ENCODE data around the gene TRIM59. TPM values are rescaled to one million over a fixed set of nuclear protein-coding genes. Genes with fewer than 3 reads are reported as not detected.

TRIM59 gene
- total and polyA plus RNA-seq, 2 experiments from 2014 or later: 11.1 to 15.5 TPM

GRCh38 chr3:160447544-160447943 is 2.0 kb downstream of the TRIM59 start:
- Histone ChIP-seq H3K27me3 (no peaks in the 10 kb centered on the region), H3K4me1 (ENCODE audit: low read depth) (no peaks in the 10 kb centered on the region), H3K36me3 (no peaks in the 10 kb centered on the region), H3K27ac (no peak overlapping the region), H3K4me3 (peak overlapping the region; percentile 50), H3K9me3 (ENCODE audit: low read depth) (no peaks in the 10 kb centered on the region)
- DNase-seq (ENCODE audit: low read depth in 1 of 2, low spot score in 1 of 2): peak in 1 of 2 donors; percentile 20
- TF ChIP-seq, protein P1, sequence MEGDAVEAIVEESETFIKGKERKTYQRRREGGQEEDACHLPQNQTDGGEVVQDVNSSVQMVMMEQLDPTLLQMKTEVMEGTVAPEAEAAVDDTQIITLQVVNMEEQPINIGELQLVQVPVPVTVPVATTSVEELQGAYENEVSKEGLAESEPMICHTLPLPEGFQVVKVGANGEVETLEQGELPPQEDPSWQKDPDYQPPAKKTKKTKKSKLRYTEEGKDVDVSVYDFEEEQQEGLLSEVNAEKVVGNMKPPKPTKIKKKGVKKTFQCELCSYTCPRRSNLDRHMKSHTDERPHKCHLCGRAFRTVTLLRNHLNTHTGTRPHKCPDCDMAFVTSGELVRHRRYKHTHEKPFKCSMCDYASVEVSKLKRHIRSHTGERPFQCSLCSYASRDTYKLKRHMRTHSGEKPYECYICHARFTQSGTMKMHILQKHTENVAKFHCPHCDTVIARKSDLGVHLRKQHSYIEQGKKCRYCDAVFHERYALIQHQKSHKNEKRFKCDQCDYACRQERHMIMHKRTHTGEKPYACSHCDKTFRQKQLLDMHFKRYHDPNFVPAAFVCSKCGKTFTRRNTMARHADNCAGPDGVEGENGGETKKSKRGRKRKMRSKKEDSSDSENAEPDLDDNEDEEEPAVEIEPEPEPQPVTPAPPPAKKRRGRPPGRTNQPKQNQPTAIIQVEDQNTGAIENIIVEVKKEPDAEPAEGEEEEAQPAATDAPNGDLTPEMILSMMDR (IDR thresholded peaks at IDR 0.05; ENCODE audit: low read depth, low read length): no peak

- Histone ChIP-seq H3K27me3 (no peaks in the 10 kb centered on the region), H3K27ac (no peak overlapping the region), H3K4me3 (no peak overlapping the region), H3K36me3 (no peaks in the 10 kb centered on the region), H3K4me1 (ENCODE audit: low read depth) (no peaks in the 10 kb centered on the region), H3K9me3 (ENCODE audit: low read depth) (no peaks in the 10 kb centered on the region)
- TF ChIP-seq, protein P1 (IDR thresholded peaks at IDR 0.05; ENCODE audit: low read depth, low read length): no peak
- no peak for DNase-seq (ENCODE audit: low read depth in 1 of 2, low spot score in 1 of 2)
These were observed 3.0 kb downstream of the TRIM59 start for GRCh38 chr3:160446522-160447056.

GRCh38 chr3:160445854-160446253 is 3.7 kb downstream of the TRIM59 start:
- Histone ChIP-seq H3K9me3 (ENCODE audit: low read depth) (no peaks in the 10 kb centered on the region), H3K4me1 (ENCODE audit: low read depth) (no peaks in the 10 kb centered on the region), H3K4me3 (no peak overlapping the region), H3K27me3 (no peaks in the 10 kb centered on the region), H3K36me3 (no peaks in the 10 kb centered on the region), H3K27ac (no peak overlapping the region)
- TF ChIP-seq, protein P1 (IDR thresholded peaks at IDR 0.05; ENCODE audit: low read depth, low read length): no peak
- no peak for DNase-seq (ENCODE audit: low read depth in 1 of 2, low spot score in 1 of 2)

- no peaks in the 10 kb centered on the region for H3K36me3 ChIP-seq
- DNase-seq (ENCODE audit: low read depth in 1 of 2, low spot score in 1 of 2): no peak
- TF ChIP-seq, protein P1 (IDR thresholded peaks at IDR 0.05; ENCODE audit: low read depth, low read length): no peak
These were observed 5.2 kb downstream of the TRIM59 start for GRCh38 chr3:160444411-160444810.

DNA sequence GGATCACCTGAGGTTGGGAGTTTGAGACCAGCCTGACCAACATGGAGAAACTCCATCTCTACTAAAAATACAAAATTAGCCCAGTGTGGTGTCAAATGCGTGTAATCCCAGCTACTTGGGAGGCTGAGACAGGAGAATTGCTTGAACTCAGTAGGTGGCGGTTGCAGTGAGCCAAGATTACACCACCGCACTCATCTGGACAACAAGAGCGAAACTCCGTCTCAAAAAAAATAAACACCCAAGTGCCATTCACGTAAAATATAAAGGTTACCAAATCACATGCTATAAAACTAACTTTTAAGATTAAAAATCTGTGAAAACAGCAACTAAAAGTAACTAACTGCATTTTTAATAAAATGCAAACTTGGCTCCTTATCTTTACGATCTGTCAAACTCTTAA is 8.9 kb downstream of the TRIM59 start:
- no peak for DNase-seq (ENCODE audit: low read depth in 1 of 2, low spot score in 1 of 2)
- Histone ChIP-seq H3K9me3 (ENCODE audit: low read depth) (no peaks in the 10 kb centered on the region), H3K27ac (no peak overlapping the region), H3K36me3 (peaks cover 6% of the 10 kb centered on the region), H3K27me3 (no peaks in the 10 kb centered on the region), H3K4me3 (no peak overlapping the region), H3K4me1 (ENCODE audit: low read depth) (no peaks in the 10 kb centered on the region)
- TF ChIP-seq, protein P1 (IDR thresholded peaks at IDR 0.05; ENCODE audit: low read depth, low read length): no peak

More at GRCh38 chr3:160444411-160444810, 5.2 kb downstream of the TRIM59 start:
- no peak overlapping the region for H3K27ac ChIP-seq
- H3K4me1 ChIP-seq (ENCODE audit: low read depth): no peaks in the 10 kb centered on the region
- H3K4me3 ChIP-seq: no peak overlapping the region
- no peaks in the 10 kb centered on the region for H3K27me3 ChIP-seq
- no peaks in the 10 kb centered on the region for H3K9me3 ChIP-seq (ENCODE audit: low read depth)
